Measurements from ENCODE around the gene ANKRD36B.
"Not testable (repeated sequence)": the region's sequence is repeated elsewhere in the genome, so short reads cannot be mapped to it uniquely, and the experiment has no call there.

ANKRD36B gene

GRCh38 chr2:97589598-97590510 is at the start of gene ANKRD36B:
ANKRD36B (minus strand) TSS chr2:97589877; CDS start chr2:97589685, 192 bp downstream.
- not testable (repeated sequence) for H3K27me3 ChIP-seq (replicated peaks; ENCODE audit: control insufficient read depth, insufficient read depth, low read length); H3K36me3 ChIP-seq (ENCODE audit: control insufficient read depth, insufficient read depth, low read length, severe bottlenecking); H3K4me1 ChIP-seq (ENCODE audit: control insufficient read depth, insufficient read depth, low read length); H3K9me3 ChIP-seq (ENCODE audit: control insufficient read depth, low read length)
- peak within 1 kb of the TSS; percentile 91 for H3K9ac ChIP-seq (ENCODE audit: low read length)
- peak; percentile 47 for DNase-seq (ENCODE audit: low read depth)
- peak within 1 kb of the TSS; percentile 85 for H3K4me3 ChIP-seq (ENCODE audit: low read length)

- not testable (repeated sequence) for H3K9ac ChIP-seq (ENCODE audit: low read length); H3K36me3 ChIP-seq (ENCODE audit: control insufficient read depth, insufficient read depth, low read length, severe bottlenecking); DNase-seq (ENCODE audit: low read depth); H3K27me3 ChIP-seq (replicated peaks; ENCODE audit: control insufficient read depth, insufficient read depth, low read length); H3K4me1 ChIP-seq (ENCODE audit: control insufficient read depth, insufficient read depth, low read length); H3K9me3 ChIP-seq (ENCODE audit: control insufficient read depth, low read length); H3K4me3 ChIP-seq (ENCODE audit: low read length)
These were observed 36.4 kb upstream of the ANKRD36B start for GRCh38 chr2:97626049-97626430.

- not testable (repeated sequence) for H3K4me3 ChIP-seq (ENCODE audit: low read length); H3K9me3 ChIP-seq (ENCODE audit: control insufficient read depth, low read length); DNase-seq (ENCODE audit: low read depth); H3K4me1 ChIP-seq (ENCODE audit: control insufficient read depth, insufficient read depth, low read length); H3K36me3 ChIP-seq (ENCODE audit: control insufficient read depth, insufficient read depth, low read length, severe bottlenecking); H3K9ac ChIP-seq (ENCODE audit: low read length); H3K27me3 ChIP-seq (replicated peaks; ENCODE audit: control insufficient read depth, insufficient read depth, low read length)
These were observed 35.8 kb upstream of the ANKRD36B start for GRCh38 chr2:97625354-97626048.

GRCh38 chr2:97622976-97623375 is 33.3 kb upstream of the ANKRD36B start:
- not testable (repeated sequence) for H3K4me3 ChIP-seq (ENCODE audit: low read length); H3K9ac ChIP-seq (ENCODE audit: low read length); H3K27me3 ChIP-seq (replicated peaks; ENCODE audit: control insufficient read depth, insufficient read depth, low read length); DNase-seq (ENCODE audit: low read depth); H3K36me3 ChIP-seq (ENCODE audit: control insufficient read depth, insufficient read depth, low read length, severe bottlenecking); H3K4me1 ChIP-seq (ENCODE audit: control insufficient read depth, insufficient read depth, low read length); H3K9me3 ChIP-seq (ENCODE audit: control insufficient read depth, low read length)

- not testable (repeated sequence) for H3K9ac ChIP-seq (ENCODE audit: low read length); H3K27me3 ChIP-seq (replicated peaks; ENCODE audit: control insufficient read depth, insufficient read depth, low read length); H3K9me3 ChIP-seq (ENCODE audit: control insufficient read depth, low read length); H3K4me1 ChIP-seq (ENCODE audit: control insufficient read depth, insufficient read depth, low read length); H3K36me3 ChIP-seq (ENCODE audit: control insufficient read depth, insufficient read depth, low read length, severe bottlenecking); DNase-seq (ENCODE audit: low read depth); H3K4me3 ChIP-seq (ENCODE audit: low read length)
These were observed 30.8 kb upstream of the ANKRD36B start for GRCh38 chr2:97620492-97620891.

- not testable (repeated sequence) for H3K4me3 ChIP-seq (ENCODE audit: low read length); H3K36me3 ChIP-seq (ENCODE audit: control insufficient read depth, insufficient read depth, low read length, severe bottlenecking); DNase-seq (ENCODE audit: low read depth); H3K9ac ChIP-seq (ENCODE audit: low read length); H3K27me3 ChIP-seq (replicated peaks; ENCODE audit: control insufficient read depth, insufficient read depth, low read length); H3K4me1 ChIP-seq (ENCODE audit: control insufficient read depth, insufficient read depth, low read length); H3K9me3 ChIP-seq (ENCODE audit: control insufficient read depth, low read length)
These were observed 29.5 kb upstream of the ANKRD36B start for GRCh38 chr2:97618939-97619827.

GRCh38 chr2:97617911-97618310 is 28.2 kb upstream of the ANKRD36B start:
- no peak for DNase-seq (ENCODE audit: low read depth)
- Histone ChIP-seq H3K4me1 (ENCODE audit: control insufficient read depth, insufficient read depth, low read length) (no peaks in the 10 kb centered on the region), H3K4me3 (ENCODE audit: low read length) (no peak overlapping the region), H3K9ac (ENCODE audit: low read length) (no peak overlapping the region), H3K9me3 (ENCODE audit: control insufficient read depth, low read length) (no peaks in the 10 kb centered on the region), H3K27me3 (replicated peaks; ENCODE audit: control insufficient read depth, insufficient read depth, low read length) (no peaks in the 10 kb centered on the region), H3K36me3 (ENCODE audit: control insufficient read depth, insufficient read depth, low read length, severe bottlenecking) (no peaks in the 10 kb centered on the region)

GRCh38 chr2:97615746-97616145 is 26.1 kb upstream of the ANKRD36B start:
- not testable (repeated sequence) for DNase-seq (ENCODE audit: low read depth); H3K4me1 ChIP-seq (ENCODE audit: control insufficient read depth, insufficient read depth, low read length); H3K27me3 ChIP-seq (replicated peaks; ENCODE audit: control insufficient read depth, insufficient read depth, low read length)

GRCh38 chr2:97611895-97612294 is 22.2 kb upstream of the ANKRD36B start:
- not testable (repeated sequence) for H3K9ac ChIP-seq (ENCODE audit: low read length); H3K27me3 ChIP-seq (replicated peaks; ENCODE audit: control insufficient read depth, insufficient read depth, low read length); DNase-seq (ENCODE audit: low read depth); H3K4me3 ChIP-seq (ENCODE audit: low read length); H3K4me1 ChIP-seq (ENCODE audit: control insufficient read depth, insufficient read depth, low read length); H3K36me3 ChIP-seq (ENCODE audit: control insufficient read depth, insufficient read depth, low read length, severe bottlenecking); H3K9me3 ChIP-seq (ENCODE audit: control insufficient read depth, low read length)

More at GRCh38 chr2:97615746-97616145, 26.1 kb upstream of the ANKRD36B start:
- not testable (repeated sequence) for H3K4me3 ChIP-seq (ENCODE audit: low read length); H3K36me3 ChIP-seq (ENCODE audit: control insufficient read depth, insufficient read depth, low read length, severe bottlenecking); H3K9ac ChIP-seq (ENCODE audit: low read length); H3K9me3 ChIP-seq (ENCODE audit: control insufficient read depth, low read length)

- H3K9me3 ChIP-seq (ENCODE audit: control insufficient read depth, low read length); H3K36me3 ChIP-seq (ENCODE audit: control insufficient read depth, insufficient read depth, low read length, severe bottlenecking); DNase-seq (ENCODE audit: low read depth); H3K9ac ChIP-seq (ENCODE audit: low read length); H3K27me3 ChIP-seq (replicated peaks; ENCODE audit: control insufficient read depth, insufficient read depth, low read length); H3K4me3 ChIP-seq (ENCODE audit: low read length); H3K4me1 ChIP-seq (ENCODE audit: control insufficient read depth, insufficient read depth, low read length): not testable (repeated sequence)
These were observed 19.1 kb upstream of the ANKRD36B start for GRCh38 chr2:97608745-97609144.
